Hepatocyte (in vitro differentiated cells): ENCODE data around the gene SAP30BP.

Source experiments
- EZH2 ChIP-seq: fragments of 200-600 bp; sonication (generic); IDR thresholded peaks from 2 replicates; pipeline ENCODE4 v1.6.1; 2016; ENCODE audit warnings: antibody characterized with exemption, mild to moderate bottlenecking, borderline replicate concordance
- TF ChIP-seq, protein P1 (sequence below): fragments of 200-600 bp; sonication (generic); IDR thresholded peaks from 2 replicates; pipeline ENCODE4 v1.5.1; 2016; ENCODE audit warnings: antibody characterized with exemption, mild to moderate bottlenecking; ENCODE audit not compliant: poor library complexity

DNA sequence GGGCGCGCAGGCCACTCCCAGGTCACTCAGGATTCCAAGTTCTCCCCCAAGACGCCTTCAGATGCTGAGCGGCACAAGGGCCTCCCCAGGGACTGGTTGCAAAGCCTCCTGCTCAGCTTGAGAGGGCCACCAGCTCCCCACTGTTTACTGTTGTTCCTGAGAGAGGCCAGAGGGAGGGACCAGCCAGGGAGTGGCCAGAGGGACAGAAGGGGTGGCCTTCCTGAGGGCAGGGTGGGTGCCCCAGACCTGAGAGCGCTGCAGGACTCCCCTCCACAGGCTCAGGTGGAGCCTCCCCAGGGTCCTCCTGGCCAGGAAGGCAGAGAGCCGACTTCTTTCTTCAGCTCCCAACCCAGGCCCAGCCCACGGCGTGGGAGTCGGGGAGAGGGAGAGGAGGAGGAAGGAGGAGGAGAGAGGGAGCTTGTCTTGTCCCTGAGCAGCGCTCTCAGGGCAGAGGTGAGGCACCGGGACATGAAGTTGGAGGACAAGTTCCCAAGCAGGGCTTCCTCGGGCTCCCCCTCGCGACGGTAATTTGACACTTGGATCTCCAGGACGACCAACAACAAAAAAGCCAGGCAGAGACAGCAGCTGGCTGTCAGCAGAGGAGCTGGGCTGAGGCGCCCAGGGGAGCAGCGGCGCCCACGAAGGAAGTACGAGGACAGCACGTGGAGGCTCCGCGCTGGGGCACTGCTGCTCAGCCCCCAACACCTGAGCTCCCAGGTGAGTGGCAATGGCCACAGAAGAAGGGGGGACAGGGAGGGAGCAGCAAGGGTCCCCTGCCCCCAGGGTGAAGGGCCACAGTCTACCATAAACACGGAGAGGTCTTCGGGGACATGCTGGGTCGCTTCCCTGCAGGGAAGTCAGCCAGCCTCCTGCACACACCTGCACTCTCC is 33.4 kb upstream of the SAP30BP start:
- TF ChIP-seq, protein P1, sequence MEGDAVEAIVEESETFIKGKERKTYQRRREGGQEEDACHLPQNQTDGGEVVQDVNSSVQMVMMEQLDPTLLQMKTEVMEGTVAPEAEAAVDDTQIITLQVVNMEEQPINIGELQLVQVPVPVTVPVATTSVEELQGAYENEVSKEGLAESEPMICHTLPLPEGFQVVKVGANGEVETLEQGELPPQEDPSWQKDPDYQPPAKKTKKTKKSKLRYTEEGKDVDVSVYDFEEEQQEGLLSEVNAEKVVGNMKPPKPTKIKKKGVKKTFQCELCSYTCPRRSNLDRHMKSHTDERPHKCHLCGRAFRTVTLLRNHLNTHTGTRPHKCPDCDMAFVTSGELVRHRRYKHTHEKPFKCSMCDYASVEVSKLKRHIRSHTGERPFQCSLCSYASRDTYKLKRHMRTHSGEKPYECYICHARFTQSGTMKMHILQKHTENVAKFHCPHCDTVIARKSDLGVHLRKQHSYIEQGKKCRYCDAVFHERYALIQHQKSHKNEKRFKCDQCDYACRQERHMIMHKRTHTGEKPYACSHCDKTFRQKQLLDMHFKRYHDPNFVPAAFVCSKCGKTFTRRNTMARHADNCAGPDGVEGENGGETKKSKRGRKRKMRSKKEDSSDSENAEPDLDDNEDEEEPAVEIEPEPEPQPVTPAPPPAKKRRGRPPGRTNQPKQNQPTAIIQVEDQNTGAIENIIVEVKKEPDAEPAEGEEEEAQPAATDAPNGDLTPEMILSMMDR: peak; percentile 71
- TF ChIP-seq EZH2: no peak
